ENCODE data around the gene KCNK5. TPM values are rescaled to one million over a fixed set of nuclear protein-coding genes. Genes with fewer than 3 reads are reported as not detected.

The KCNK5 gene
- total and polyA plus RNA-seq, 2 donors (not counting 1 experiment from before 2014, with no cell fraction given) = 0.07 TPM; not detected in 1

DNA sequence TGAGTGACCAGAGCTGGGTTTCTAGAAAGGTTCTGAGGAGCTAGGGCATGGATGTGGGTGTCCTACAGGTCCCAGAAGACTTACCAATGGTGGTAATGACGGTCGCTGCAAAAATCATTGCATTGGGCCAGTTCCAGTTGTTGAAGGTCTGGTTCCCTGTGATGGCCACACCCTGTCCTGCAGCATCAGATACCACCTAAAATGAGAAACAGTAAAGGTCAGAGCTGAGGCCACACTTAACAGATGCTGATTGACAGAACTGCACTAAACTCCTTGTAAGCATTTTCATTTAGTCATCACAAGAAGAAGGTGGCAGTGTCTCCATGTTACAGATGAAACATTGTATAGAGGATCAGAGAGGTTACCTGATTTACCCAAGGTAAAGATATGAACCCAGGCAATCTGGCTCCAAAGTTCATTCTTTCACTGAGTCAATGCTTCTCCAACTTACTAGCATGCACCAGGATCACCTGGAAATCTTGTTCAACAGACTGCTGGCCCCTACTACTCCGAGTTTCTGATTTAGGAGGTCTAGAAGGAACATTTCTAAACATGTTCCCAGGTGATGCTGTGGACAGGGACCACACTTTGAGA, 33.4 kb downstream of the KCNK5 start:
- peaks cover 0 to 48% (median 9%) of the 10 kb centered on the region in 4 experiments for H3K27me3 ChIP-seq (replicated peaks in 1 of 4; ENCODE audit: control extremely low read depth in 1 of 4, control insufficient read depth in 3 of 4, insufficient read depth in 4 of 4, low read length in 3 of 4)
- DNase-seq (no peak), ATAC-seq (ENCODE audit: low read depth) (no peak)
- no peak overlapping the region for H3K9ac ChIP-seq (ENCODE audit: low read length)
- H3K79me2 ChIP-seq (ENCODE audit: control insufficient read depth, insufficient read depth, low read length) = no peaks in the 10 kb centered on the region
- intact Hi-C loops (cut with micrococcal nuclease) = no loop called here
- H3K4me1 ChIP-seq (ENCODE audit: control insufficient read depth in 2 of 2, insufficient read depth in 2 of 2, low read length in 2 of 2) = peaks cover 33% of the 10 kb centered on the region in 2 donors
- TF ChIP-seq, protein P1, sequence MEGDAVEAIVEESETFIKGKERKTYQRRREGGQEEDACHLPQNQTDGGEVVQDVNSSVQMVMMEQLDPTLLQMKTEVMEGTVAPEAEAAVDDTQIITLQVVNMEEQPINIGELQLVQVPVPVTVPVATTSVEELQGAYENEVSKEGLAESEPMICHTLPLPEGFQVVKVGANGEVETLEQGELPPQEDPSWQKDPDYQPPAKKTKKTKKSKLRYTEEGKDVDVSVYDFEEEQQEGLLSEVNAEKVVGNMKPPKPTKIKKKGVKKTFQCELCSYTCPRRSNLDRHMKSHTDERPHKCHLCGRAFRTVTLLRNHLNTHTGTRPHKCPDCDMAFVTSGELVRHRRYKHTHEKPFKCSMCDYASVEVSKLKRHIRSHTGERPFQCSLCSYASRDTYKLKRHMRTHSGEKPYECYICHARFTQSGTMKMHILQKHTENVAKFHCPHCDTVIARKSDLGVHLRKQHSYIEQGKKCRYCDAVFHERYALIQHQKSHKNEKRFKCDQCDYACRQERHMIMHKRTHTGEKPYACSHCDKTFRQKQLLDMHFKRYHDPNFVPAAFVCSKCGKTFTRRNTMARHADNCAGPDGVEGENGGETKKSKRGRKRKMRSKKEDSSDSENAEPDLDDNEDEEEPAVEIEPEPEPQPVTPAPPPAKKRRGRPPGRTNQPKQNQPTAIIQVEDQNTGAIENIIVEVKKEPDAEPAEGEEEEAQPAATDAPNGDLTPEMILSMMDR (IDR thresholded peaks at IDR 0.05) = no peak
- TF ChIP-seq EZH2 (IDR thresholded peaks at IDR 0.05; ENCODE audit: borderline replicate concordance, insufficient read depth, low read depth, low read length, poor library complexity, severe bottlenecking) = no peak
- H3K9me3 Mint-ChIP-seq (ENCODE audit: insufficient read depth) = no peaks in the 10 kb centered on the region
- ChIA-PET POLR2A (no interaction called here), CTCF (no interaction called here)
- 90% methylated on average over 2 of the region's 3 CpGs for WGBS (ENCODE audit: insufficient coverage)
- peaks cover 39% of the 10 kb centered on the region for H3K27me3 Mint-ChIP-seq
- no peaks in the 10 kb centered on the region for H4K20me1 ChIP-seq (ENCODE audit: control insufficient read depth, insufficient read depth, low read length, poor library complexity, severe bottlenecking)
- H2AFZ ChIP-seq (ENCODE audit: insufficient read depth, low read depth, low read length, poor library complexity, severe bottlenecking) = no peak overlapping the region
- H3K27ac Mint-ChIP-seq = no peak overlapping the region
- no peak overlapping the region for H3K27ac ChIP-seq (ENCODE audit: low read length in 2 of 2)
- H3K9me3 ChIP-seq (ENCODE audit: control extremely low read depth in 1 of 3, control insufficient read depth in 2 of 3, insufficient read depth in 1 of 3, low read length in 2 of 3) = peaks cover 0 to 11% (median 0%) of the 10 kb centered on the region in 3 donors
- H3K36me3 ChIP-seq (replicated peaks in 1 of 2; ENCODE audit: control extremely low read depth in 1 of 2, control insufficient read depth in 1 of 2, extremely low read depth in 1 of 2, insufficient read depth in 2 of 2, low read length in 1 of 2) = no peaks in the 10 kb centered on the region
- peaks cover 30% of the 10 kb centered on the region for H3K4me1 Mint-ChIP-seq
- no peak overlapping the region for H3K4me2 ChIP-seq (replicated peaks; ENCODE audit: low read depth, low read length, poor library complexity, severe bottlenecking)
- no peak overlapping the region for H3K4me3 ChIP-seq (ENCODE audit: control extremely low read depth in 1 of 5, extremely low read depth in 1 of 5, insufficient read depth in 1 of 5, low read depth in 2 of 5, low read length in 4 of 5)
- no peak overlapping the region for H3K4me3 Mint-ChIP-seq

DNA sequence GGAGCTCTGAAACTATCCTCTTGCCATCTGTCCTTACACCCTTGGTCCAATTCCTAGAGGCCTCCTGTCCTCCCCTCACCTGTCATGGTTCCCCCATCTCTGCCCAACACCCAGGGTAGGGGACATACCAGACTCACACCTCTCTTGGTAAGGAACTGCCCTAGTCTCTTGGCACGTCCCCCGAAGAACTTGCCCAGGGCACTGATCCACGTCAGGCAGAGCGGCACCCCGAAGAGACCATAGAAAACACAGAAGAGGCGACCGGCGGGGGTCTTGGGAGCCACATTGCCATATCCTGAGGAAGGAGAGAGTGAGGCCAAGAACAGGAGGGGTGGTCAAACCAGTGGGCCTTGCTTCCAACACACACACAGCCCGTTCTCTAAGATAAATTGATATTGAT, 34.8 kb downstream of the KCNK5 start:
- no peaks in the 10 kb centered on the region for H3K9me3 Mint-ChIP-seq (ENCODE audit: insufficient read depth)
- no peak overlapping the region for H3K4me3 ChIP-seq (ENCODE audit: control extremely low read depth in 1 of 5, extremely low read depth in 1 of 5, insufficient read depth in 1 of 5, low read depth in 2 of 5, low read length in 4 of 5)
- no peaks in the 10 kb centered on the region for H4K20me1 ChIP-seq (ENCODE audit: control insufficient read depth, insufficient read depth, low read length, poor library complexity, severe bottlenecking)
- H3K4me2 ChIP-seq (replicated peaks; ENCODE audit: low read depth, low read length, poor library complexity, severe bottlenecking) = no peak overlapping the region
- POLR2A ChIA-PET = no interaction called here
- no peak for TF ChIP-seq EZH2 (IDR thresholded peaks at IDR 0.05; ENCODE audit: borderline replicate concordance, insufficient read depth, low read depth, low read length, poor library complexity, severe bottlenecking)
- TF ChIP-seq, protein P1 (IDR thresholded peaks at IDR 0.05) = no peak
- H3K4me3 Mint-ChIP-seq = no peak overlapping the region
- intact Hi-C loops (cut with micrococcal nuclease) = no loop called here
- 100% methylated on average over 7 of the region's 9 CpGs for WGBS (ENCODE audit: insufficient coverage)
- CTCF ChIA-PET = no interaction called here
- H3K79me2 ChIP-seq (ENCODE audit: control insufficient read depth, insufficient read depth, low read length) = no peaks in the 10 kb centered on the region
- peaks cover 0 to 43% (median 7%) of the 10 kb centered on the region in 4 experiments for H3K27me3 ChIP-seq (replicated peaks in 1 of 4; ENCODE audit: control extremely low read depth in 1 of 4, control insufficient read depth in 3 of 4, insufficient read depth in 4 of 4, low read length in 3 of 4)
- H3K27ac ChIP-seq (ENCODE audit: low read length in 2 of 2) = no peak overlapping the region
- H3K9me3 ChIP-seq (ENCODE audit: control extremely low read depth in 1 of 3, control insufficient read depth in 2 of 3, insufficient read depth in 1 of 3, low read length in 2 of 3) = peaks cover 0 to 17% (median 0%) of the 10 kb centered on the region in 3 donors
- no peaks in the 10 kb centered on the region for H3K36me3 ChIP-seq (replicated peaks in 1 of 2; ENCODE audit: control extremely low read depth in 1 of 2, control insufficient read depth in 1 of 2, extremely low read depth in 1 of 2, insufficient read depth in 2 of 2, low read length in 1 of 2)
- H3K27me3 Mint-ChIP-seq = peaks cover 41% of the 10 kb centered on the region
- DNase-seq (no peak), ATAC-seq (ENCODE audit: low read depth) (no peak)
- H3K27ac Mint-ChIP-seq = peak overlapping the region; percentile 63
- no peak overlapping the region for H3K9ac ChIP-seq (ENCODE audit: low read length)
- no peak overlapping the region for H2AFZ ChIP-seq (ENCODE audit: insufficient read depth, low read depth, low read length, poor library complexity, severe bottlenecking)
- peaks cover 27% of the 10 kb centered on the region for H3K4me1 Mint-ChIP-seq
- H3K4me1 ChIP-seq (ENCODE audit: control insufficient read depth in 2 of 2, insufficient read depth in 2 of 2, low read length in 2 of 2) = peaks cover 33% of the 10 kb centered on the region in 2 donors
